BE2C (cell line): ENCODE results near the gene TMEM151B.

Source experiments
- DNase-seq: peaks from one replicate; pipeline ENCODE4 v3.0.0-alpha.2; 2020
- H3K27me3 ChIP-seq: fragments of 250-450 bp; sonication (Bioruptor Pico); 2 replicates; pipeline ENCODE4 v1.5.1; 2020; ENCODE audit warnings: mild to moderate bottlenecking
- H3K36me3 ChIP-seq: fragments of 250-450 bp; sonication (Bioruptor Pico); 2 replicates; pipeline ENCODE4 v1.5.1; 2020; ENCODE audit warnings: mild to moderate bottlenecking
- H3K4me1 ChIP-seq: fragments of 250-450 bp; sonication (Bioruptor Pico); 2 replicates; pipeline ENCODE4 v1.5.1; 2020
- H3K4me3 ChIP-seq: 2 replicates; pipeline ENCODE4 v1.5.1; 2011; ENCODE audit warnings: low read depth, low read length
- H3K9me3 ChIP-seq: fragments of 250-450 bp; sonication (Bioruptor Pico); 2 replicates; pipeline ENCODE4 v1.5.1; 2020
- TF ChIP-seq, protein P1 (sequence below): IDR thresholded peaks from 2 replicates; pipeline ENCODE4 v1.5.1; 2012; ENCODE audit warnings: mild to moderate bottlenecking, low read depth, low read length

The TMEM151B gene

DNA sequence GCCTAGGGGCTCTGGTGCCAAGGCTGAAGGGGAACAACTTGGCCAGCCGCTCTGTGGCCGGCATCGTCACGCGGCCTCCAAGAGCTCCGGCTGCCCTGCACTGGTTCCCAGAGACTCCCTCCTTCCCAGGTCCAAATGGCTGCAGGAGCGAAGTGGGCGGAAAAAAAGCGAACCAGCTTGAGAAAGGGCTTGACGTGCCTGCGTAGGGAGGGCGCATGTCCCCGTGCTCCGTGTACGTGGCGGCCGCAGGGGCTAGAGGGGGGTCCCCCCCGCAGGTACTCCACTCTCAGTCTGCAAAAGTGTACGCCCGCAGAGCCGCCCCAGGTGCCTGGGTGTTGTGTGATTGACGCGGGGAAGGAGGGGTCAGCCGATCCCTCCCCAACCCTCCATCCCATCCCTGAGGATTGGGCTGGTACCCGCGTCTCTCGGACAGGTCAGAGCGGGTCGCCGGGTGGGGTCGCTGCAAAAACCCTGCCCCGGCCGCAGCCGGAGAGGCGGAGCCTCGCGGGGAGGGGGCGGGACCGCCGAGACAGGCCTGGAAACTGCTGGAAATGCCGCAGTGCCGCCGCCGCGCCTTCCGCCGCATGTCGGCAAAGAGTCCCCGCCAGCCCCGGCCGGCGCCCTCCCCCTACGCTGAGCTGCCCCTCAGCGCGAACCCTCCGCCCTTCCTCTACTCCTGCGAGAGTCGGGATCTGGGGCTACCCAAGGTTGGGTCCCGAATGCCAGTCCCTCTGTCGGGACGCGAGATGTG is 24.2 kb upstream of the TMEM151B start:
- Histone ChIP-seq H3K36me3 (peaks cover 41% of the 10 kb centered on the region), H3K9me3 (no peaks in the 10 kb centered on the region), H3K27me3 (no peaks in the 10 kb centered on the region), H3K4me1 (peaks cover 8% of the 10 kb centered on the region), H3K4me3 (peak overlapping the region; percentile 94)
- TF ChIP-seq, protein P1, sequence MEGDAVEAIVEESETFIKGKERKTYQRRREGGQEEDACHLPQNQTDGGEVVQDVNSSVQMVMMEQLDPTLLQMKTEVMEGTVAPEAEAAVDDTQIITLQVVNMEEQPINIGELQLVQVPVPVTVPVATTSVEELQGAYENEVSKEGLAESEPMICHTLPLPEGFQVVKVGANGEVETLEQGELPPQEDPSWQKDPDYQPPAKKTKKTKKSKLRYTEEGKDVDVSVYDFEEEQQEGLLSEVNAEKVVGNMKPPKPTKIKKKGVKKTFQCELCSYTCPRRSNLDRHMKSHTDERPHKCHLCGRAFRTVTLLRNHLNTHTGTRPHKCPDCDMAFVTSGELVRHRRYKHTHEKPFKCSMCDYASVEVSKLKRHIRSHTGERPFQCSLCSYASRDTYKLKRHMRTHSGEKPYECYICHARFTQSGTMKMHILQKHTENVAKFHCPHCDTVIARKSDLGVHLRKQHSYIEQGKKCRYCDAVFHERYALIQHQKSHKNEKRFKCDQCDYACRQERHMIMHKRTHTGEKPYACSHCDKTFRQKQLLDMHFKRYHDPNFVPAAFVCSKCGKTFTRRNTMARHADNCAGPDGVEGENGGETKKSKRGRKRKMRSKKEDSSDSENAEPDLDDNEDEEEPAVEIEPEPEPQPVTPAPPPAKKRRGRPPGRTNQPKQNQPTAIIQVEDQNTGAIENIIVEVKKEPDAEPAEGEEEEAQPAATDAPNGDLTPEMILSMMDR: peak; percentile 33; the same call in 1 of the 2 replicates
- DNase-seq: peak; percentile 92

DNA sequence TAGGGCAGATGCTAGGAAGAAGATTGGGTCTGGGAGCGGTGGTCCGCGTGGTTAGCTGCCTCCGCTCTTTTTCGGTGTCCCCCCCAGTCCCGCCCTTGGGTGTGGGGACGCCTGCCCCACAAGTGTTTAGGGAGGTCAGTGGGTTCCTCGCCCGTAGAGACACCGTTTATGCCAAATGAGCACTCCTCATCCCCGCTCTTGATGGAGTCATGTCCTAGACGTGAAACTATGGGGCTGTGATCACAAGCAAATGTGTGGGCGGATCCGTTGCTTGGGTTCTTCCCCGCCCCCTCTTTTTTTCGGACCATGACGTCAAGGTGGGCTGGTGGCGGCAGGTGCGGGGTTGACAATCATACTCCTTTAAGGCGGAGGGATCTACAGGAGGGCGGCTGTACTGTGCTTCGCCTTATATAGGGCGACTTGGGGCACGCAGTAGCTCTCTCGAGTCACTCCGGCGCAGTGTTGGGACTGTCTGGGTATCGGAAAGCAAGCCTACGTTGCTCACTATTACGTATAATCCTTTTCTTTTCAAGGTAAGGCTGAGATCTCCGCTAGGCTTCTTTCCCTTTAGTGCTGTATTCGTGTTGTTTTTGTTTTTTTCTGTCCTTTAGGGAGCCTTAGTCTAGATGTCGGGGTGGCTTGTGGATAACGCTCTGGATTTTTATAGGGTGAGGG is 23.4 kb upstream of the TMEM151B start, which contains the start of gene HSP90AB1:
Gene HSP90AB1, plus strand, starts transcription at position 439 of the 675 bp plus-strand sequence. CDS start 1,529 bp downstream, outside the sequence.
- Histone ChIP-seq H3K27me3 (no peaks in the 10 kb centered on the region), H3K4me1 (peaks cover 8% of the 10 kb centered on the region), H3K9me3 (no peaks in the 10 kb centered on the region), H3K36me3 (peaks cover 48% of the 10 kb centered on the region), H3K4me3 (peak within 1 kb of the TSS; percentile 94)
- DNase-seq: peak; percentile 95
- TF ChIP-seq, protein P1: no peak

DNA sequence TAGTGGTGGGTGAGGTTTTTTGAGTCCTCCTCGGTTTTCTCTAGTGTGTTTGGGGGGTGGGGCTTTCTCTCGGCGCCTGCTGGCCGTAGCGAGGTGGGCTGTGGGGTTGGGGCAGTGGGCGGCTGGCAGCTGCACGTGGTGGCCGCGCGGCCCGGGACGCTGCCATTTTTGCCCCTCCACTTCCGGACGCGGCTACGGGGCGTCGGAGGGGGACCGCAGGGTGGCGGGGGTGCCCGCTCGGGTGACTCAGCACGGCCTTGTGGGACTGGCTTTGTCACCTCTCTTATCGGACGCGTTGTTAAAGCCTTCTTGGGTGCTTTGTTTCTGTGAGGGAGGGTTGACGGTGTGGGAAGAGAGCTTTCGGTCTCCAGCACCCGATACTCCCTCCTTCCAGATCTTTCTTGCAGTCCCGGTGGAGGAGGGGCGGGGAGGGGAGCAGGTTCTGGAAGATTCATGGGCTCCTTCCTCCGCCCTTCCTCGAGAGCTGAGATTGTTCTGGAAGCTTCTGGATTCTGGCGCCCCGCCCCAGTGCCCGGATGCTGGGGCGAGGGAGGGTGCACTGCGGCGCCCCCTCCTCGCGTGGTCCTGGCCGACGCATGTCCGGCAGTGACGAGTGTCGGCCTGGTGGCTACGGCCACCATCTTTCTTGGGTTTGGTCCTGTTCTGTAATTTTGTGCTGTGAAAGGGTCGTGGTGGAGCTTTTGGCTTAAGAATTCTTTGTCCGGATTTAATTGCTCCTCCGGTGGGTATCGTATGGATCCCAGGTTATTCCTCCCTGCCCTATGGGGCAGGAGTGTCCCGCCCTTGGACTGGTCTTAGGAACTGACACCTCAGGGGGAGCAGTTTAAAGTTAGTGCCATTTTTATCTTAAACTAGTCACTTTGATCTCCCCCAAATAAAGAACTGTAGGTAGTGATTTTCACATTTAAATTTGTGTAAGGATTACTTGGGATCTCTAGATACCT is 22.6 kb upstream of the TMEM151B start:
- DNase-seq: peak; percentile 56
- Histone ChIP-seq H3K4me1 (peaks cover 8% of the 10 kb centered on the region), H3K9me3 (no peaks in the 10 kb centered on the region), H3K27me3 (no peaks in the 10 kb centered on the region), H3K36me3 (peaks cover 56% of the 10 kb centered on the region), H3K4me3 (peak overlapping the region; percentile 94)
- TF ChIP-seq, protein P1: no peak

DNA sequence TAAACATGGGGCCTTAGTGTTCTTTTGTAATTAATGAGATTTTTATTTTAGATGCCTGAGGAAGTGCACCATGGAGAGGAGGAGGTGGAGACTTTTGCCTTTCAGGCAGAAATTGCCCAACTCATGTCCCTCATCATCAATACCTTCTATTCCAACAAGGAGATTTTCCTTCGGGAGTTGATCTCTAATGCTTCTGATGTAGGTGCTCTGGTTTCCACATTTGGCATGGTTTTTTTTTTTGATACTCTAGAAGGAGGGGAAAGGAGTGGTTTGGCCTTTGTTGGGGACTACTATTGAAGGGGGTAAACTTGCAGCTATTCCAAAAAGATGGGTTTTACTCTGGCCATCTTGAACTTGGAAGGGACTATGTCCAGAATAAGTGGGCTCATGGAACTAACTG is 21.7 kb upstream of the TMEM151B start:
- H3K4me1 ChIP-seq: peaks cover 8% of the 10 kb centered on the region
- no peaks in the 10 kb centered on the region for H3K27me3 ChIP-seq
- no peak for DNase-seq
- TF ChIP-seq, protein P1: no peak
- peak overlapping the region; percentile 94 for H3K4me3 ChIP-seq
- no peaks in the 10 kb centered on the region for H3K9me3 ChIP-seq
- peaks cover 66% of the 10 kb centered on the region for H3K36me3 ChIP-seq

DNA sequence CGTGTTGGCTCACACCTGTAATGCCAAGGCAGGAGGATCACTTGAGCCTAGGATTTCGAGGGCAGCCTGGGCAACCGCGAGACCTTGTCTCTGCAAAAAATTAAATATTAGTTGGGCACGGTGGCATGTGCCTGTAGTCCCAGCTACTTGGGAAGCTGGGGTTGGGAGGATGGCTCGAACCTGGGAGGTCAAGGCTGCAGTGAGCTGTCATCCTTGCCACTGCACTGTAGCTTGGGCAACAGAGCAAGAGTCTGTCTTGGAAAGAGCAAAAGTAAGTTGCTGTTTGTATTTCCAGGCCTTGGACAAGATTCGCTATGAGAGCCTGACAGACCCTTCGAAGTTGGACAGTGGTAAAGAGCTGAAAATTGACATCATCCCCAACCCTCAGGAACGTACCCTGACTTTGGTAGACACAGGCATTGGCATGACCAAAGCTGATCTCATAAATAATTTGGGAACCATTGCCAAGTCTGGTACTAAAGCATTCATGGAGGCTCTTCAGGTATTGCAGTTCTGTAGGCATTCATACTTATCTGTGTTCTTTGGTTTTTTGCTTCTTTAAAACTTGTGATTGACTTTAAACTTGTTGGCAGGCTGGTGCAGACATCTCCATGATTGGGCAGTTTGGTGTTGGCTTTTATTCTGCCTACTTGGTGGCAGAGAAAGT is 21.0 kb upstream of the TMEM151B start:
- no peaks in the 10 kb centered on the region for H3K9me3 ChIP-seq
- DNase-seq: no peak
- peak overlapping the region; percentile 94 for H3K4me3 ChIP-seq
- H3K27me3 ChIP-seq: no peaks in the 10 kb centered on the region
- peaks cover 8% of the 10 kb centered on the region for H3K4me1 ChIP-seq
- TF ChIP-seq, protein P1: no peak
- peaks cover 72% of the 10 kb centered on the region for H3K36me3 ChIP-seq
